Keratinocyte (primary cell): ENCODE measurements around the gene TNS3.

Experiments used
- EZH2 ChIP-seq: IDR thresholded peaks from one replicate; pipeline ENCODE4 v1.6.1; 2012; ENCODE audit warnings: inconsistent platforms, mild to moderate bottlenecking, low read length, moderate library complexity
- TF ChIP-seq, protein P1 (sequence below), 3 experiments: IDR thresholded peaks in 1 of 3; conservative IDR thresholded peaks in 1 of 3; optimal IDR thresholded peaks in 1 of 3; 2 replicates in 2 of 3; 3 replicates in 1 of 3; pipeline versions ENCODE3 to v1.5.1; 2011; ENCODE audit warnings: low read length in 3 of 3, mild to moderate bottlenecking in 3 of 3, moderate library complexity in 2 of 3, control low read depth in 1 of 3, inconsistent platforms in 1 of 3; ENCODE audit not compliant: insufficient read depth in 2 of 3; ENCODE audit errors: extremely low read depth in 1 of 3

DNA sequence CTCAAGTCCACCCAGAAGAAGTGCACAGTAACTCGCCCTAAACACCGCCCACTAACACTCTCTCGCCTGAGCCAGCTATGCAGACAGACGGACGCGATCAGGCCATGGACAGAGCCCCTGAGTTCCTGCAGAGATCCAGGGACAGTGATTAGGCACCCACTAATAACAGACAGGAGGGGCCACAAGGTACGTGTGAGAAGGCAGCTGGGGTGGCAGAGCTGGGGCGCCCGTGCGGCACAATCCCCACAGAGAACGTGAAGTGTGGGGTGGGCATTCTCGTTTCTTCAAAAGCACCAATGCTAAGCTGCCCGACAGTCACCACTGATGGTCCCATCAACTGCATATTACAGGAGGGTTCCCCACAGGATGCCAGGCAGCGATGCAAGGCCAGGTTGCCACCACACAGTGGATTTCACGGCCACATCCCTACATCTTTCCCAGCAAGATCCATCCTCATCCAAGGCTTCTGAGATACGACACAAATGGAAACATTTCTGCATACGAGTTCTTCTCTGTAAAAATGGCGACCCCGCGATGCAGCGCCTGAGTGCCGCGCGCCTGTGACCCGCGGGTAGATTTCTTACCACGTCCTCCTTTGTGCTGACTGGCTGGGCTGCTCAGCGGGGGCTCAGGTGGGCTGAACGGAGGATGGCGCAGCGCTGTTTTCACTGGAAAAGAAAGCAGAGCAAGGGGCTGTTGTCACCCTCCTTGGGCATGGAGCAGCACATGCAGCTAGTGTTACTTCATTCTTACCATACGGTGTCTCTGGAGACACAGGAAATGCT is 237.5 kb downstream of the TNS3 start:
- TF ChIP-seq, protein P1, sequence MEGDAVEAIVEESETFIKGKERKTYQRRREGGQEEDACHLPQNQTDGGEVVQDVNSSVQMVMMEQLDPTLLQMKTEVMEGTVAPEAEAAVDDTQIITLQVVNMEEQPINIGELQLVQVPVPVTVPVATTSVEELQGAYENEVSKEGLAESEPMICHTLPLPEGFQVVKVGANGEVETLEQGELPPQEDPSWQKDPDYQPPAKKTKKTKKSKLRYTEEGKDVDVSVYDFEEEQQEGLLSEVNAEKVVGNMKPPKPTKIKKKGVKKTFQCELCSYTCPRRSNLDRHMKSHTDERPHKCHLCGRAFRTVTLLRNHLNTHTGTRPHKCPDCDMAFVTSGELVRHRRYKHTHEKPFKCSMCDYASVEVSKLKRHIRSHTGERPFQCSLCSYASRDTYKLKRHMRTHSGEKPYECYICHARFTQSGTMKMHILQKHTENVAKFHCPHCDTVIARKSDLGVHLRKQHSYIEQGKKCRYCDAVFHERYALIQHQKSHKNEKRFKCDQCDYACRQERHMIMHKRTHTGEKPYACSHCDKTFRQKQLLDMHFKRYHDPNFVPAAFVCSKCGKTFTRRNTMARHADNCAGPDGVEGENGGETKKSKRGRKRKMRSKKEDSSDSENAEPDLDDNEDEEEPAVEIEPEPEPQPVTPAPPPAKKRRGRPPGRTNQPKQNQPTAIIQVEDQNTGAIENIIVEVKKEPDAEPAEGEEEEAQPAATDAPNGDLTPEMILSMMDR (optimal IDR thresholded peaks at IDR 0.05 in 1 of 3, IDR thresholded peaks at IDR 0.05 in 1 of 3, conservative IDR thresholded peaks at IDR 0.05 in 1 of 3; ENCODE audit: extremely low read depth in 1 of 3, insufficient read depth in 2 of 3, low read length in 3 of 3) = no peak
- no peak for TF ChIP-seq EZH2
